ELF-1 (cell line): Measurements from ENCODE around the gene ATG4D.
"Not testable (repeated sequence)": the region's sequence is repeated elsewhere in the genome, so short reads cannot be mapped to it uniquely, and the experiment has no call there.

Source experiments
- DNase-seq: peaks from one replicate; pipeline ENCODE4 v3.0.0-alpha.2; 2016; ENCODE audit warnings: low read depth, low spot score

Gene ATG4D

GRCh38 chr19:10519421-10519820 lies 24.3 kb upstream of the ATG4D start:
- DNase-seq = no peak

GRCh38 chr19:10520652-10521318 lies 22.9 kb upstream of the ATG4D start:
- no peak for DNase-seq

GRCh38 chr19:10521461-10522171 lies 22.1 kb upstream of the ATG4D start:
- DNase-seq = no peak

GRCh38 chr19:10523135-10523636 lies 20.5 kb upstream of the ATG4D start:
- no peak for DNase-seq

GRCh38 chr19:10525636-10526035 lies 18.1 kb upstream of the ATG4D start:
- DNase-seq = no peak

- not testable (repeated sequence) for DNase-seq
Observed at GRCh38 chr19:10526887-10527286, 16.8 kb upstream of the ATG4D start.

GRCh38 chr19:10532457-10532856 lies 11.2 kb upstream of the ATG4D start:
- DNase-seq = no peak

GRCh38 chr19:10533646-10534386 lies 9.9 kb upstream of the ATG4D start:
- no peak for DNase-seq

- DNase-seq = no peak
Observed at GRCh38 chr19:10535613-10536012, 8.1 kb upstream of the ATG4D start.

- DNase-seq = no peak
Observed at GRCh38 chr19:10537668-10538067, 6.0 kb upstream of the ATG4D start.

GRCh38 chr19:10538204-10538983 lies 5.3 kb upstream of the ATG4D start:
- no peak for DNase-seq

- DNase-seq = not testable (repeated sequence)
Observed at GRCh38 chr19:10539016-10539415, 4.7 kb upstream of the ATG4D start.

GRCh38 chr19:10543059-10543419 lies 665 bp upstream of the ATG4D start:
- DNase-seq = no peak

- DNase-seq = no peak
Observed at GRCh38 chr19:10544242-10544752, 593 bp downstream of the ATG4D start.

GRCh38 chr19:10544753-10545251 lies 1.1 kb downstream of the ATG4D start:
- no peak for DNase-seq

GRCh38 chr19:10546817-10547216 lies 3.1 kb downstream of the ATG4D start:
- no peak for DNase-seq

- no peak for DNase-seq
Observed at GRCh38 chr19:10548746-10549276, 5.1 kb downstream of the ATG4D start.

- no peak for DNase-seq
Observed at GRCh38 chr19:10549733-10550132, 6.0 kb downstream of the ATG4D start.

GRCh38 chr19:10550336-10550735 lies 6.6 kb downstream of the ATG4D start:
- no peak for DNase-seq

GRCh38 chr19:10551006-10551405 lies 7.3 kb downstream of the ATG4D start:
- DNase-seq = not testable (repeated sequence)

- peak; percentile 32 for DNase-seq
Observed at GRCh38 chr19:10551698-10552301, 8.1 kb downstream of the ATG4D start.
